K562 (cell line): ENCODE data around the gene ABHD8.

Experiments used
- CTCF ChIP-seq, 3 experiments: IDR thresholded peaks in 2 of 3; conservative IDR thresholded peaks in 1 of 3; 2 replicates each; pipeline ENCODE4 v1.5.1; 2011 to 2012; ENCODE audit warnings: low read length in 3 of 3, mild to moderate bottlenecking in 3 of 3, control low read depth in 2 of 3, improper control_type of control experiment in 1 of 3, inconsistent platforms in 1 of 3, low read depth in 1 of 3, mixed read lengths in 1 of 3, moderate library complexity in 1 of 3; ENCODE audit not compliant: insufficient read depth in 2 of 3
- ZBTB40 ChIP-seq, 2 experiments: fragments of 450-650 bp in 1 of 2; sonication (generic) in 1 of 2; formaldehyde crosslinking in 1 of 2; IDR thresholded peaks; 2 replicates each; pipeline versions ENCODE4 v1.7.1 to v1.9.0; 2016 to 2022; ENCODE audit warnings: inconsistent platforms in 1 of 2, mild to moderate bottlenecking in 1 of 2, missing genetic modification reagents in 1 of 2
- ZNF282 ChIP-seq: sonication (generic); formaldehyde crosslinking; IDR thresholded peaks from 2 replicates; pipeline ENCODE4 v1.8.1; 2023; ENCODE audit warnings: missing genetic modification reagents

GRCh38 chr19:17293605-17294004, 9.6 kb downstream of the ABHD8 start:
- TF ChIP-seq CTCF (IDR thresholded peaks at IDR 0.05 in 2 of 3, conservative IDR thresholded peaks at IDR 0.05 in 1 of 3; ENCODE audit: insufficient read depth in 2 of 3, low read depth in 1 of 3, low read length in 3 of 3), result no peak
- no peak for TF ChIP-seq ZNF282
- TF ChIP-seq ZBTB40 (IDR thresholded peaks at IDR 0.05), result no peak
- TF ChIP-seq ZBTB40 (CRISPR knock-in tag; IDR thresholded peaks at IDR 0.05), result no peak
